ENCODE data around the gene NLGN2. TPM values are rescaled to one million over a fixed set of nuclear protein-coding genes. Genes with fewer than 3 reads are reported as not detected.
A peak's percentile ranks its signal among the peaks of the same experiment; 100 is the strongest.

Gene NLGN2
- polyA plus RNA-seq, 3 donors, result 0.55 TPM; not detected in 2

- peak overlapping the region; percentile 71 for H3K9ac ChIP-seq (ENCODE audit: insufficient read depth, low read length, poor library complexity, severe bottlenecking)
- H3K36me3 Mint-ChIP-seq, result peaks cover 10 to 12% of the 10 kb centered on the region in 2 donors
These were observed 29.1 kb downstream of the NLGN2 start for GRCh38 chr17:7436556-7437368.

DNA sequence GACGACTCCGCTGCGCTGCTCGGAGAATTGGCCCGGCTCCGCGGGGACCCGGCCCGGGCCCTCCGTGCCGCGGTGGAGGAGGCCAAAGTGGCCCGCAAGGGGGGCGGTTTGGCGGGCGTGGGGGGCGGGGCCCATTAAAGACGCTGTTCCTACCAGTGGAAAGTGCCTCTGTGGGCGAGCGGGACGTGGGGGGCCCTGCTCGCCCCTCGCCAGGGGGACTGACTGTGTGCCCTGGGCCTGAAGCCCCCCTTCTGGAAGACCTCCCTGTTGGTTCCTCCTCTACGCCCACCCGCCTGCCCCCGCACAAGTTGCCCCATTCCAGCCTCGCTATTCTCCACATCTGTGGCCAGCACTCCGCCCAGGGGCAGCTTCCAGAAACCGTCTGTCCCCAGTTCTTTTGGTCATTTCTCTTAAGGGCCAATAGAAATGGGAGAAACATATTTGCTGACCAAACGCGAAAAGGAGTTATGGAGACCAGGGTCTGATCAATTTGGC, 29.8 kb downstream of the NLGN2 start:
- peaks cover 0 to 18% of the 10 kb centered on the region in 2 donors for H3K9me3 ChIP-seq (replicated peaks in 1 of 2; ENCODE audit: control insufficient read depth in 1 of 2, insufficient read depth in 1 of 2, low read length in 2 of 2)
- peaks cover 54 to 58% of the 10 kb centered on the region in 2 donors for H3K4me1 ChIP-seq (ENCODE audit: control insufficient read depth in 1 of 2, insufficient read depth in 2 of 2, low read length in 2 of 2)
- H3K27ac ChIP-seq (ENCODE audit: low read depth in 1 of 2, low read length in 2 of 2), result no peak overlapping the region
- WGBS (ENCODE audit: insufficient coverage), result 30% methylated on average over 26 of the region's 31 CpGs
- peaks cover 8% of the 10 kb centered on the region for H3K79me2 ChIP-seq (ENCODE audit: insufficient read depth, low read length)
- intact Hi-C loops (cut with micrococcal nuclease), result loop anchor here (2.0 to 10.0 kb wide), 5 partner anchors 47 to 247 kb away; partner anchors contain the start of genes SENP3 (in 2 of the 2), MPDU1 (in 1 of the 2), POLR2A (in 1 of the 2) and TP53 (in 1 of the 2)
- H3K9me3 Mint-ChIP-seq, result peaks cover 0 to 17% (median 8%) of the 10 kb centered on the region in 7 donors
- peaks cover 10 to 16% of the 10 kb centered on the region in 2 donors for H3K36me3 Mint-ChIP-seq
- DNase-seq, result no peak
- peaks cover 23 to 40% of the 10 kb centered on the region in 2 donors for H3K27me3 ChIP-seq (ENCODE audit: control insufficient read depth in 2 of 2, insufficient read depth in 2 of 2, low read length in 2 of 2)
- TF ChIP-seq, protein P1, sequence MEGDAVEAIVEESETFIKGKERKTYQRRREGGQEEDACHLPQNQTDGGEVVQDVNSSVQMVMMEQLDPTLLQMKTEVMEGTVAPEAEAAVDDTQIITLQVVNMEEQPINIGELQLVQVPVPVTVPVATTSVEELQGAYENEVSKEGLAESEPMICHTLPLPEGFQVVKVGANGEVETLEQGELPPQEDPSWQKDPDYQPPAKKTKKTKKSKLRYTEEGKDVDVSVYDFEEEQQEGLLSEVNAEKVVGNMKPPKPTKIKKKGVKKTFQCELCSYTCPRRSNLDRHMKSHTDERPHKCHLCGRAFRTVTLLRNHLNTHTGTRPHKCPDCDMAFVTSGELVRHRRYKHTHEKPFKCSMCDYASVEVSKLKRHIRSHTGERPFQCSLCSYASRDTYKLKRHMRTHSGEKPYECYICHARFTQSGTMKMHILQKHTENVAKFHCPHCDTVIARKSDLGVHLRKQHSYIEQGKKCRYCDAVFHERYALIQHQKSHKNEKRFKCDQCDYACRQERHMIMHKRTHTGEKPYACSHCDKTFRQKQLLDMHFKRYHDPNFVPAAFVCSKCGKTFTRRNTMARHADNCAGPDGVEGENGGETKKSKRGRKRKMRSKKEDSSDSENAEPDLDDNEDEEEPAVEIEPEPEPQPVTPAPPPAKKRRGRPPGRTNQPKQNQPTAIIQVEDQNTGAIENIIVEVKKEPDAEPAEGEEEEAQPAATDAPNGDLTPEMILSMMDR (IDR thresholded peaks at IDR 0.05), result no peak
- peak overlapping the region in 2 of 3 experiments; percentile 10 to 95 for H3K4me3 ChIP-seq (replicated peaks in 1 of 3; ENCODE audit: low read depth in 2 of 3, low read length in 3 of 3)
- H3K4me3 Mint-ChIP-seq, result peak overlapping the region; percentile 69 to 91
- H3K4me1 Mint-ChIP-seq, result peaks cover 51% of the 10 kb centered on the region
- peak overlapping the region; percentile 99 for H3K4me2 ChIP-seq (replicated peaks; ENCODE audit: extremely low read depth, low read length, poor library complexity, severe bottlenecking)
- no peaks in the 10 kb centered on the region for H3K36me3 ChIP-seq (replicated peaks in 1 of 2; ENCODE audit: control insufficient read depth in 1 of 2, insufficient read depth in 2 of 2, low read length in 2 of 2)
- H2AFZ ChIP-seq (ENCODE audit: insufficient read depth, low read depth, low read length, poor library complexity, severe bottlenecking), result peak overlapping the region; percentile 82
- no peak overlapping the region for H3K27ac Mint-ChIP-seq
- H4K20me1 ChIP-seq (ENCODE audit: insufficient read depth, low read length), result peaks cover 29% of the 10 kb centered on the region
- H3K9ac ChIP-seq (ENCODE audit: insufficient read depth, low read length, poor library complexity, severe bottlenecking), result peak overlapping the region; percentile 21
- peaks cover 43 to 53% (median 44%) of the 10 kb centered on the region in 3 donors for H3K27me3 Mint-ChIP-seq (ENCODE audit: low read depth in 3 of 3)

More at GRCh38 chr17:7436556-7437368, 29.1 kb downstream of the NLGN2 start:
- Histone ChIP-seq H3K9me3 (replicated peaks in 1 of 2; ENCODE audit: control insufficient read depth in 1 of 2, insufficient read depth in 1 of 2, low read length in 2 of 2) (peaks cover 0 to 18% of the 10 kb centered on the region in 2 donors), H4K20me1 (ENCODE audit: insufficient read depth, low read length) (peaks cover 29% of the 10 kb centered on the region), H3K4me2 (replicated peaks; ENCODE audit: extremely low read depth, low read length, poor library complexity, severe bottlenecking) (peak overlapping the region; percentile 99), H2AFZ (ENCODE audit: insufficient read depth, low read depth, low read length, poor library complexity, severe bottlenecking) (peak overlapping the region; percentile 82), H3K4me3 (replicated peaks in 1 of 3; ENCODE audit: low read depth in 2 of 3, low read length in 3 of 3) (peak overlapping the region; percentile 77 to 95 (median 86)), H3K27ac (ENCODE audit: low read depth in 1 of 2, low read length in 2 of 2) (peak overlapping the region; percentile 79 to 89), H3K36me3 (replicated peaks in 1 of 2; ENCODE audit: control insufficient read depth in 1 of 2, insufficient read depth in 2 of 2, low read length in 2 of 2) (no peaks in the 10 kb centered on the region), H3K79me2 (ENCODE audit: insufficient read depth, low read length) (peaks cover 8% of the 10 kb centered on the region), H3K27me3 (ENCODE audit: control insufficient read depth in 2 of 2, insufficient read depth in 2 of 2, low read length in 2 of 2) (peaks cover 23 to 34% of the 10 kb centered on the region in 2 donors), H3K4me1 (ENCODE audit: control insufficient read depth in 1 of 2, insufficient read depth in 2 of 2, low read length in 2 of 2) (peaks cover 54 to 58% of the 10 kb centered on the region in 2 donors)
- H3K27ac Mint-ChIP-seq, result peak overlapping the region; percentile 84 to 97 (median 93)
- peak overlapping the region; percentile 86 to 94 for H3K4me3 Mint-ChIP-seq
- WGBS (ENCODE audit: insufficient coverage), result 19% methylated on average over 92 of the region's 92 CpGs
- TF ChIP-seq, protein P1 (IDR thresholded peaks at IDR 0.05), result peak; percentile 83
- peaks cover 0 to 15% (median 8%) of the 10 kb centered on the region in 7 donors for H3K9me3 Mint-ChIP-seq
- intact Hi-C loops (cut with micrococcal nuclease), result loop anchor here (1.0 to 10.0 kb wide), 6 partner anchors 32 to 248 kb away; partner anchors contain the start of genes SENP3 (in 2 of the 2), MPDU1 (in 1 of the 2), POLR2A (in 1 of the 2) and TMEM256 (in 1 of the 2)
- DNase-seq, result peak; percentile 72 to 83 (median 78)
- H3K27me3 Mint-ChIP-seq (ENCODE audit: low read depth in 3 of 3), result peaks cover 37 to 46% (median 39%) of the 10 kb centered on the region in 3 donors
- H3K4me1 Mint-ChIP-seq, result peaks cover 51% of the 10 kb centered on the region
